Karpas-422 (cell line): ENCODE results near the gene ADCY10. TPM values are rescaled to one million over a fixed set of nuclear protein-coding genes. Genes with fewer than 3 reads are reported as not detected.
"Not testable (repeated sequence)": the region's sequence is repeated elsewhere in the genome, so short reads cannot be mapped to it uniquely, and the experiment has no call there.

Experiments used
- DNase-seq: peaks from one replicate; pipeline ENCODE4 v3.0.0-alpha.2; 2015
- H2AFZ ChIP-seq: fragments of 200-600 bp; sonication (generic); 2 replicates; pipeline ENCODE4 v1.6.1; 2014; ENCODE audit warnings: antibody characterized with exemption, low read length, mixed read lengths
- H3K27ac ChIP-seq: fragments of 200-600 bp; sonication (generic); 2 replicates; pipeline ENCODE4 v1.5.1; 2014; ENCODE audit warnings: mild to moderate bottlenecking, low read length, moderate library complexity
- H3K27me3 ChIP-seq: fragments of 200-600 bp; sonication (generic); 2 replicates; pipeline ENCODE4 v1.6.1; 2014; ENCODE audit warnings: low read length, mixed read lengths
- H3K36me3 ChIP-seq: fragments of 200-600 bp; sonication (generic); 2 replicates; pipeline ENCODE4 v1.6.1; 2014; ENCODE audit warnings: low read length, mixed read lengths; ENCODE audit not compliant: insufficient read depth
- H3K4me1 ChIP-seq: fragments of 200-600 bp; sonication (generic); 2 replicates; pipeline ENCODE4 v1.6.1; 2014; ENCODE audit warnings: mild to moderate bottlenecking, low read length, mixed read lengths
- H3K4me2 ChIP-seq: fragments of 200-600 bp; sonication (generic); 2 replicates; pipeline ENCODE4 v1.6.1; 2014; ENCODE audit warnings: low read length, low read depth, mild to moderate bottlenecking; ENCODE audit not compliant: poor library complexity, severe bottlenecking
- H3K4me3 ChIP-seq: fragments of 200-600 bp; sonication (generic); 2 replicates; pipeline ENCODE4 v1.5.1; 2014; ENCODE audit warnings: mild to moderate bottlenecking, antibody characterized with exemption, low read length, mixed read lengths
- H3K79me2 ChIP-seq: fragments of 200-600 bp; sonication (generic); 2 replicates; pipeline ENCODE4 v1.6.1; 2014; ENCODE audit warnings: mild to moderate bottlenecking, low read length, mixed read lengths
- H3K9ac ChIP-seq: fragments of 200-600 bp; sonication (generic); 2 replicates; pipeline ENCODE4 v1.6.0; 2014; ENCODE audit warnings: low read length
- H3K9me2 ChIP-seq: fragments of 200-600 bp; sonication (generic), shearing (Covaris generic); replicated peaks from 2 replicates; pipeline ENCODE4 v1.6.0; 2014; ENCODE audit warnings: mild to moderate bottlenecking, low read length, moderate library complexity; ENCODE audit not compliant: insufficient read depth
- H3K9me3 ChIP-seq: fragments of 300-700, 200-600 bp; sonication (generic); 2 replicates; pipeline ENCODE4 v1.6.1; 2014; ENCODE audit warnings: low read length, mixed read lengths
- H4K20me1 ChIP-seq: fragments of 200-600 bp; sonication (generic); 2 replicates; pipeline ENCODE4 v1.6.1; 2014; ENCODE audit warnings: mild to moderate bottlenecking, antibody characterized with exemption, low read length, low read depth; ENCODE audit not compliant: insufficient read depth
- total RNA-seq: library from RNA; depleted of rRNA; stranded (reverse); fragments of >200 nt; shearing (Covaris generic); gene quantifications from 2 replicates; pipeline ENCODE4 v1.2.3, GENCODE V29; 2014; ENCODE audit warnings: low replicate concordance

ADCY10 gene
- total RNA-seq, 1 experiment from 2014 or later: not detected

- no peak for DNase-seq
- no peaks in the 10 kb centered on the region for H4K20me1 ChIP-seq
- H3K9me2 ChIP-seq: no peaks in the 10 kb centered on the region
- H3K9ac ChIP-seq: no peak overlapping the region
- H2AFZ ChIP-seq: no peak overlapping the region
- H3K9me3 ChIP-seq: no peaks in the 10 kb centered on the region
- H3K36me3 ChIP-seq: no peaks in the 10 kb centered on the region
- no peaks in the 10 kb centered on the region for H3K4me1 ChIP-seq
- H3K27ac ChIP-seq: no peak overlapping the region
- no peak overlapping the region for H3K4me2 ChIP-seq
- no peaks in the 10 kb centered on the region for H3K27me3 ChIP-seq
- H3K4me3 ChIP-seq: no peak overlapping the region
- no peaks in the 10 kb centered on the region for H3K79me2 ChIP-seq
Measured at GRCh38 chr1:167849666-167850065, 64.3 kb downstream of the ADCY10 start.

- H3K4me1 ChIP-seq: no peaks in the 10 kb centered on the region
- H3K9me2 ChIP-seq: no peaks in the 10 kb centered on the region
- no peaks in the 10 kb centered on the region for H3K27me3 ChIP-seq
- H3K27ac ChIP-seq: no peak overlapping the region
- H4K20me1 ChIP-seq: no peaks in the 10 kb centered on the region
- H3K4me3 ChIP-seq: no peak overlapping the region
- no peak overlapping the region for H3K4me2 ChIP-seq
- H2AFZ ChIP-seq: no peak overlapping the region
- no peak overlapping the region for H3K9ac ChIP-seq
- DNase-seq: no peak
- no peaks in the 10 kb centered on the region for H3K79me2 ChIP-seq
- no peaks in the 10 kb centered on the region for H3K9me3 ChIP-seq
- no peaks in the 10 kb centered on the region for H3K36me3 ChIP-seq
Measured at GRCh38 chr1:167842872-167843271, 71.1 kb downstream of the ADCY10 start.

- Histone ChIP-seq H3K79me2 (no peaks in the 10 kb centered on the region), H3K4me2 (no peak overlapping the region), H3K9me2 (no peaks in the 10 kb centered on the region), H3K4me1 (no peaks in the 10 kb centered on the region), H3K4me3 (no peak overlapping the region), H4K20me1 (no peaks in the 10 kb centered on the region), H3K36me3 (no peaks in the 10 kb centered on the region), H3K9me3 (no peaks in the 10 kb centered on the region), H3K27me3 (no peaks in the 10 kb centered on the region), H3K9ac (no peak overlapping the region), H2AFZ (no peak overlapping the region), H3K27ac (no peak overlapping the region)
- no peak for DNase-seq
Measured at GRCh38 chr1:167841530-167841929, 72.4 kb downstream of the ADCY10 start.

- no peak for DNase-seq
- no peaks in the 10 kb centered on the region for H3K9me2 ChIP-seq
Measured at GRCh38 chr1:167839009-167839408, 74.9 kb downstream of the ADCY10 start.

GRCh38 chr1:167837326-167837725 is 76.6 kb downstream of the ADCY10 start:
- H3K4me1 ChIP-seq: no peaks in the 10 kb centered on the region
- H3K4me2 ChIP-seq: no peak overlapping the region
- no peaks in the 10 kb centered on the region for H3K36me3 ChIP-seq
- H3K4me3 ChIP-seq: no peak overlapping the region
- H2AFZ ChIP-seq: no peak overlapping the region
- H3K9me2 ChIP-seq: no peaks in the 10 kb centered on the region
- no peaks in the 10 kb centered on the region for H4K20me1 ChIP-seq
- no peak overlapping the region for H3K27ac ChIP-seq
- no peaks in the 10 kb centered on the region for H3K27me3 ChIP-seq
- DNase-seq: no peak
- no peak overlapping the region for H3K9ac ChIP-seq
- H3K79me2 ChIP-seq: no peaks in the 10 kb centered on the region
- no peaks in the 10 kb centered on the region for H3K9me3 ChIP-seq

More at GRCh38 chr1:167839009-167839408, 74.9 kb downstream of the ADCY10 start:
- H3K36me3 ChIP-seq: no peaks in the 10 kb centered on the region
- H3K4me3 ChIP-seq: no peak overlapping the region
- no peaks in the 10 kb centered on the region for H3K4me1 ChIP-seq
- H3K9ac ChIP-seq: no peak overlapping the region
- H3K27ac ChIP-seq: no peak overlapping the region
- no peaks in the 10 kb centered on the region for H4K20me1 ChIP-seq
- no peak overlapping the region for H3K4me2 ChIP-seq
- no peaks in the 10 kb centered on the region for H3K9me3 ChIP-seq
- no peaks in the 10 kb centered on the region for H3K27me3 ChIP-seq
- no peaks in the 10 kb centered on the region for H3K79me2 ChIP-seq
- no peak overlapping the region for H2AFZ ChIP-seq

- no peaks in the 10 kb centered on the region for H3K9me2 ChIP-seq
- DNase-seq: no peak
- H4K20me1 ChIP-seq: no peaks in the 10 kb centered on the region
- H3K4me2 ChIP-seq: no peak overlapping the region
- H3K4me1 ChIP-seq: no peaks in the 10 kb centered on the region
- H2AFZ ChIP-seq: no peak overlapping the region
- H3K79me2 ChIP-seq: no peaks in the 10 kb centered on the region
- H3K36me3 ChIP-seq: no peaks in the 10 kb centered on the region
- no peaks in the 10 kb centered on the region for H3K27me3 ChIP-seq
- no peak overlapping the region for H3K9ac ChIP-seq
- no peak overlapping the region for H3K27ac ChIP-seq
- no peak overlapping the region for H3K4me3 ChIP-seq
- H3K9me3 ChIP-seq: no peaks in the 10 kb centered on the region
Measured at GRCh38 chr1:167836197-167836596, 77.7 kb downstream of the ADCY10 start.

GRCh38 chr1:167833904-167834303 is 80.0 kb downstream of the ADCY10 start:
- Histone ChIP-seq H3K9me2 (no peaks in the 10 kb centered on the region), H3K36me3 (no peaks in the 10 kb centered on the region), H2AFZ (no peak overlapping the region), H3K4me2 (no peak overlapping the region), H3K27ac (no peak overlapping the region), H3K4me1 (no peaks in the 10 kb centered on the region), H3K4me3 (no peak overlapping the region), H3K27me3 (no peaks in the 10 kb centered on the region), H3K9ac (no peak overlapping the region), H4K20me1 (no peaks in the 10 kb centered on the region), H3K79me2 (no peaks in the 10 kb centered on the region), H3K9me3 (no peaks in the 10 kb centered on the region)
- no peak for DNase-seq

- Histone ChIP-seq H3K4me2 (no peak overlapping the region), H3K36me3 (no peaks in the 10 kb centered on the region), H3K9me3 (no peaks in the 10 kb centered on the region), H3K27ac (no peak overlapping the region), H3K4me1 (no peaks in the 10 kb centered on the region), H3K27me3 (no peaks in the 10 kb centered on the region), H3K9me2 (no peaks in the 10 kb centered on the region), H4K20me1 (no peaks in the 10 kb centered on the region), H3K79me2 (no peaks in the 10 kb centered on the region), H2AFZ (no peak overlapping the region), H3K9ac (no peak overlapping the region), H3K4me3 (no peak overlapping the region)
- no peak for DNase-seq
Measured at GRCh38 chr1:167832693-167833092, 81.2 kb downstream of the ADCY10 start.

- H3K79me2 ChIP-seq, H4K20me1 ChIP-seq, H3K9me2 ChIP-seq, H3K36me3 ChIP-seq, H3K4me3 ChIP-seq, H3K4me2 ChIP-seq, H2AFZ ChIP-seq, H3K9ac ChIP-seq, DNase-seq, H3K27ac ChIP-seq, H3K4me1 ChIP-seq, H3K9me3 ChIP-seq, H3K27me3 ChIP-seq: not testable (repeated sequence)
Measured at GRCh38 chr1:167830668-167831067, 83.3 kb downstream of the ADCY10 start.
